ENCODE results near the gene AP2B1. TPM values are rescaled to one million over a fixed set of nuclear protein-coding genes. Genes with fewer than 3 reads are reported as not detected.

AP2B1 gene
- polyA plus RNA-seq, 1 of the 3 experiments (the other 2 are of a cell fraction): 97.8 TPM

DNA sequence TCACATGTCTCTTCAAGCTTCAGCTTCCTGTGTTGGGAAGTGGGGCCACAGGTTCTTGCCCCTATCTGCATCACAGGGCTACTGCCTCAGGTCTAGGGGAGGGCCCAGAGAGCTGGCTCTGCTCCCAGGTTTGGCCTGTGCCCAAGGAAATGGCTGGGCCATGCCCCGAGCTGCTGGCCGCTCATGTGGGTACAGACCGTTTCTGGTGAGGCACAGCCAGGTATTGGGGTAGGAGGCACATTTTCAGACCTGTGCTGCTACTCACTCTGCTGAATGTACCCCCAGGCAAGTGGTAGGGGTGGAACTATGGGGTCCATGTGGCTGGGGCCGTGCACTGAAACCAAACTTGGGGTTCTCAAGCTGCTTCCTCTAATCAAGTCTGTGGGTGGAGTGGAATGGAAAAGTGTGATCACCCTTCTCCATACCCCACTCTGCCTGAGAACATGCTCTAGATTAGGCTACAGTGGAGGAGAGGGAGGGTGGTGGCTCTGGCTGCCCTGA lies 161.3 kb downstream of the AP2B1 start:
- H3K27ac ChIP-seq (ENCODE audit: low read depth in 2 of 2, low read length in 1 of 2): no peak overlapping the region
- ChIA-PET CTCF (interaction anchor here (0.8 to 10.4 kb wide), 36 partner anchors 9 to 437 kb away, joined by 3 to 275 read pairs (median 11); partner anchors contain the start of genes C17orf50, PEX12, RASL10B and SLFN14), POLR2A (interaction anchor here (0.5 to 1.4 kb wide), 2 partner anchors 41 to 135 kb away, joined by 5 to 7 read pairs; no protein-coding TSS in a partner anchor)
- no peak overlapping the region for H3K4me2 ChIP-seq
- no peaks in the 10 kb centered on the region for H3F3A ChIP-seq (replicated peaks; ENCODE audit: insufficient read depth)
- 35% methylated on average over 4 of the region's 4 CpGs for WGBS (ENCODE audit: low lambda C conversion rate)
- H3K27me3 ChIP-seq (ENCODE audit: insufficient read depth): peaks cover 11% of the 10 kb centered on the region
- peaks cover 0 to 21% of the 10 kb centered on the region in 2 experiments; a peak in 1 of 4 replicates for H3K4me1 ChIP-seq (ENCODE audit: control insufficient read depth in 1 of 2, insufficient read depth in 2 of 2, low read depth in 1 of 2, low read length in 1 of 2)
- H3K36me3 ChIP-seq (replicated peaks in 1 of 2; ENCODE audit: control insufficient read depth in 1 of 2, insufficient read depth in 2 of 2, low read length in 1 of 2): no peaks in the 10 kb centered on the region
- no peaks in the 10 kb centered on the region for H3K9me2 ChIP-seq
- no peak overlapping the region for H2AFZ ChIP-seq (ENCODE audit: low read depth)
- TF ChIP-seq NFIC (IDR thresholded peaks at IDR 0.05; ENCODE audit: borderline replicate concordance) (0 out of 2 replicates have a peak, but pooled peaks have one; percentile 24), ELF1 (IDR thresholded peaks at IDR 0.05) (no peak)
- no peaks in the 10 kb centered on the region for H3K9me3 ChIP-seq
- no peak overlapping the region for H3K4me3 ChIP-seq (ENCODE audit: low read depth in 2 of 2, low read length in 1 of 2)
- no peaks in the 10 kb centered on the region for H3K79me2 ChIP-seq (ENCODE audit: insufficient read depth)
- H3K9ac ChIP-seq: no peak overlapping the region
- peak; percentile 54 for DNase-seq
- H4K20me1 ChIP-seq (ENCODE audit: insufficient read depth): no peaks in the 10 kb centered on the region

DNA sequence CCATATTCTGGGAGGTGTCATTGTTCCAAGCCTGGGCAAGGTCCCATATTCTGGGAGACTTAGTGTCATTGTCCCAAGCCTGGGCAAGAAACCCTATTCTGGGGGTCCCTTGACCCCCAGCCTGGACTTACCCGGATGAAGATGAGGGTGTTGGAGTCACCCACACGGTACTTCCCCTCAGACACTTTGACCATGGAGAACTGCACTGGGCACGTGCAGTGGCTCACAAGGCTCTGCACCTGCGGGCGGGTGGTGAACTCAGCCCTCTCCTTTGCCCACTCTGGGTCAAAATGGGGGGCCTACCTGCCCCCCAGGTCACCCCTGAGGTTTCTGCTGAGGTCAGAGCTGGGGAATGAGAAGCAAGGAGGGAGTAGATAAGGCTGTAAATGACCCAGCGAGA lies 161.9 kb downstream of the AP2B1 start:
- POLR2A ChIA-PET: no interaction called here
- Histone ChIP-seq H3K36me3 (replicated peaks in 1 of 2; ENCODE audit: control insufficient read depth in 1 of 2, insufficient read depth in 2 of 2, low read length in 1 of 2) (no peaks in the 10 kb centered on the region), H2AFZ (ENCODE audit: low read depth) (no peak overlapping the region), H3K27ac (ENCODE audit: low read depth in 2 of 2, low read length in 1 of 2) (no peak overlapping the region), H4K20me1 (ENCODE audit: insufficient read depth) (no peaks in the 10 kb centered on the region), H3K27me3 (ENCODE audit: insufficient read depth) (peaks cover 11% of the 10 kb centered on the region), H3K4me1 (ENCODE audit: control insufficient read depth in 1 of 2, insufficient read depth in 2 of 2, low read depth in 1 of 2, low read length in 1 of 2) (peaks cover 0 to 21% of the 10 kb centered on the region in 2 experiments; a peak in 1 of 4 replicates), H3K4me3 (ENCODE audit: low read depth in 2 of 2, low read length in 1 of 2) (no peak overlapping the region), H3K9ac (no peak overlapping the region), H3F3A (replicated peaks; ENCODE audit: insufficient read depth) (no peaks in the 10 kb centered on the region), H3K79me2 (ENCODE audit: insufficient read depth) (no peaks in the 10 kb centered on the region), H3K4me2 (no peak overlapping the region), H3K9me3 (no peaks in the 10 kb centered on the region), H3K9me2 (no peaks in the 10 kb centered on the region)
- CTCF ChIA-PET: interaction anchor here (0.8 to 10.4 kb wide), 13 partner anchors 11 to 436 kb away, joined by 3 to 275 read pairs (median 25); partner anchors contain the start of genes C17orf50, RASL10B and TAF15
- no peak for DNase-seq
- 97% methylated on average over 6 of the region's 6 CpGs for WGBS (ENCODE audit: low lambda C conversion rate)
- no peak for TF ChIP-seq SMC3 (IDR thresholded peaks at IDR 0.05; ENCODE audit: low read depth, low read length)
- TF ChIP-seq GABPA (IDR thresholded peaks at IDR 0.05; ENCODE audit: low read depth): no peak
- no peak for TF ChIP-seq MEF2A (IDR thresholded peaks at IDR 0.05; ENCODE audit: borderline replicate concordance, low read depth)
- TF ChIP-seq, protein P1, sequence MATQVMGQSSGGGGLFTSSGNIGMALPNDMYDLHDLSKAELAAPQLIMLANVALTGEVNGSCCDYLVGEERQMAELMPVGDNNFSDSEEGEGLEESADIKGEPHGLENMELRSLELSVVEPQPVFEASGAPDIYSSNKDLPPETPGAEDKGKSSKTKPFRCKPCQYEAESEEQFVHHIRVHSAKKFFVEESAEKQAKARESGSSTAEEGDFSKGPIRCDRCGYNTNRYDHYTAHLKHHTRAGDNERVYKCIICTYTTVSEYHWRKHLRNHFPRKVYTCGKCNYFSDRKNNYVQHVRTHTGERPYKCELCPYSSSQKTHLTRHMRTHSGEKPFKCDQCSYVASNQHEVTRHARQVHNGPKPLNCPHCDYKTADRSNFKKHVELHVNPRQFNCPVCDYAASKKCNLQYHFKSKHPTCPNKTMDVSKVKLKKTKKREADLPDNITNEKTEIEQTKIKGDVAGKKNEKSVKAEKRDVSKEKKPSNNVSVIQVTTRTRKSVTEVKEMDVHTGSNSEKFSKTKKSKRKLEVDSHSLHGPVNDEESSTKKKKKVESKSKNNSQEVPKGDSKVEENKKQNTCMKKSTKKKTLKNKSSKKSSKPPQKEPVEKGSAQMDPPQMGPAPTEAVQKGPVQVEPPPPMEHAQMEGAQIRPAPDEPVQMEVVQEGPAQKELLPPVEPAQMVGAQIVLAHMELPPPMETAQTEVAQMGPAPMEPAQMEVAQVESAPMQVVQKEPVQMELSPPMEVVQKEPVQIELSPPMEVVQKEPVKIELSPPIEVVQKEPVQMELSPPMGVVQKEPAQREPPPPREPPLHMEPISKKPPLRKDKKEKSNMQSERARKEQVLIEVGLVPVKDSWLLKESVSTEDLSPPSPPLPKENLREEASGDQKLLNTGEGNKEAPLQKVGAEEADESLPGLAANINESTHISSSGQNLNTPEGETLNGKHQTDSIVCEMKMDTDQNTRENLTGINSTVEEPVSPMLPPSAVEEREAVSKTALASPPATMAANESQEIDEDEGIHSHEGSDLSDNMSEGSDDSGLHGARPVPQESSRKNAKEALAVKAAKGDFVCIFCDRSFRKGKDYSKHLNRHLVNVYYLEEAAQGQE (IDR thresholded peaks at IDR 0.05; ENCODE audit: low read depth, low read length): no peak
- no peak for TF ChIP-seq FOXM1 (IDR thresholded peaks at IDR 0.05; ENCODE audit: low read depth)
- no peak for TF ChIP-seq FOXJ3 (CRISPR knock-in tag; IDR thresholded peaks at IDR 0.05)
- TF ChIP-seq, protein P2, sequence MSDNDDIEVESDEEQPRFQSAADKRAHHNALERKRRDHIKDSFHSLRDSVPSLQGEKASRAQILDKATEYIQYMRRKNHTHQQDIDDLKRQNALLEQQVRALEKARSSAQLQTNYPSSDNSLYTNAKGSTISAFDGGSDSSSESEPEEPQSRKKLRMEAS (IDR thresholded peaks at IDR 0.05; ENCODE audit: low read depth): no peak
- TF ChIP-seq, protein P3, sequence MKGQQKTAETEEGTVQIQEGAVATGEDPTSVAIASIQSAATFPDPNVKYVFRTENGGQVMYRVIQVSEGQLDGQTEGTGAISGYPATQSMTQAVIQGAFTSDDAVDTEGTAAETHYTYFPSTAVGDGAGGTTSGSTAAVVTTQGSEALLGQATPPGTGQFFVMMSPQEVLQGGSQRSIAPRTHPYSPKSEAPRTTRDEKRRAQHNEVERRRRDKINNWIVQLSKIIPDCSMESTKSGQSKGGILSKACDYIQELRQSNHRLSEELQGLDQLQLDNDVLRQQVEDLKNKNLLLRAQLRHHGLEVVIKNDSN (IDR thresholded peaks at IDR 0.05; ENCODE audit: borderline replicate concordance, low read depth): no peak
- no peak for TF ChIP-seq RXRA (IDR thresholded peaks at IDR 0.05; ENCODE audit: borderline replicate concordance, low read depth)
- TF ChIP-seq ELF1 (IDR thresholded peaks at IDR 0.05): no peak
- TF ChIP-seq RFX5 (IDR thresholded peaks at IDR 0.05; ENCODE audit: low read length): no peak
- no peak for TF ChIP-seq JUND (IDR thresholded peaks at IDR 0.05)
- TF ChIP-seq POLR2AphosphoS5 (IDR thresholded peaks at IDR 0.05; ENCODE audit: low read depth, low read length): no peak
- TF ChIP-seq, protein P4, sequence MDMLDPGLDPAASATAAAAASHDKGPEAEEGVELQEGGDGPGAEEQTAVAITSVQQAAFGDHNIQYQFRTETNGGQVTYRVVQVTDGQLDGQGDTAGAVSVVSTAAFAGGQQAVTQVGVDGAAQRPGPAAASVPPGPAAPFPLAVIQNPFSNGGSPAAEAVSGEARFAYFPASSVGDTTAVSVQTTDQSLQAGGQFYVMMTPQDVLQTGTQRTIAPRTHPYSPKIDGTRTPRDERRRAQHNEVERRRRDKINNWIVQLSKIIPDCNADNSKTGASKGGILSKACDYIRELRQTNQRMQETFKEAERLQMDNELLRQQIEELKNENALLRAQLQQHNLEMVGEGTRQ (IDR thresholded peaks at IDR 0.05; ENCODE audit: borderline replicate concordance, low read depth, low read length): no peak
- no peak for TF ChIP-seq GATA2 (CRISPR knock-in tag; IDR thresholded peaks at IDR 0.05)
- no peak for TF ChIP-seq TCF12 (IDR thresholded peaks at IDR 0.05)
- no peak for TF ChIP-seq RAD21 (IDR thresholded peaks at IDR 0.05; ENCODE audit: low read length)
- TF ChIP-seq, protein P5, sequence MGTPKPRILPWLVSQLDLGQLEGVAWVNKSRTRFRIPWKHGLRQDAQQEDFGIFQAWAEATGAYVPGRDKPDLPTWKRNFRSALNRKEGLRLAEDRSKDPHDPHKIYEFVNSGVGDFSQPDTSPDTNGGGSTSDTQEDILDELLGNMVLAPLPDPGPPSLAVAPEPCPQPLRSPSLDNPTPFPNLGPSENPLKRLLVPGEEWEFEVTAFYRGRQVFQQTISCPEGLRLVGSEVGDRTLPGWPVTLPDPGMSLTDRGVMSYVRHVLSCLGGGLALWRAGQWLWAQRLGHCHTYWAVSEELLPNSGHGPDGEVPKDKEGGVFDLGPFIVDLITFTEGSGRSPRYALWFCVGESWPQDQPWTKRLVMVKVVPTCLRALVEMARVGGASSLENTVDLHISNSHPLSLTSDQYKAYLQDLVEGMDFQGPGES (IDR thresholded peaks at IDR 0.05; ENCODE audit: low read depth, low read length): no peak
- TF ChIP-seq FOSL2 (IDR thresholded peaks at IDR 0.05; ENCODE audit: borderline replicate concordance, low read depth): no peak
- no peak for TF ChIP-seq NFIC (IDR thresholded peaks at IDR 0.05; ENCODE audit: borderline replicate concordance)
